Measurements from ENCODE around the gene ACD.

DNA sequence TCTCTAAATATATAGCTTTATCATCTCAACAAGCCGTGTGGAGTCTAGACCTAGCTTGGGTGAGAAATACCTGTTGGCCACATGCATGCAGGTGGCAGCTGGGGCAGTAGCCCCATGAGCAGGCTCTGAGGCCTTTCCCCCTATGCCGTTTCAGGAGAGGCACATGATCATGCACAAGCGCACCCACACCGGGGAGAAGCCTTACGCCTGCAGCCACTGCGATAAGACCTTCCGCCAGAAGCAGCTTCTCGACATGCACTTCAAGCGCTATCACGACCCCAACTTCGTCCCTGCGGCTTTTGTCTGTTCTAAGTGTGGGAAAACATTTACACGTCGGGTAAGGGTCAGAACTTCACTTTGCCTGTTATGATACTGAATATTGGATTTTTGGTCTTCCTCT, 31.8 kb downstream of the ACD start:
- TF ChIP-seq, protein P1, sequence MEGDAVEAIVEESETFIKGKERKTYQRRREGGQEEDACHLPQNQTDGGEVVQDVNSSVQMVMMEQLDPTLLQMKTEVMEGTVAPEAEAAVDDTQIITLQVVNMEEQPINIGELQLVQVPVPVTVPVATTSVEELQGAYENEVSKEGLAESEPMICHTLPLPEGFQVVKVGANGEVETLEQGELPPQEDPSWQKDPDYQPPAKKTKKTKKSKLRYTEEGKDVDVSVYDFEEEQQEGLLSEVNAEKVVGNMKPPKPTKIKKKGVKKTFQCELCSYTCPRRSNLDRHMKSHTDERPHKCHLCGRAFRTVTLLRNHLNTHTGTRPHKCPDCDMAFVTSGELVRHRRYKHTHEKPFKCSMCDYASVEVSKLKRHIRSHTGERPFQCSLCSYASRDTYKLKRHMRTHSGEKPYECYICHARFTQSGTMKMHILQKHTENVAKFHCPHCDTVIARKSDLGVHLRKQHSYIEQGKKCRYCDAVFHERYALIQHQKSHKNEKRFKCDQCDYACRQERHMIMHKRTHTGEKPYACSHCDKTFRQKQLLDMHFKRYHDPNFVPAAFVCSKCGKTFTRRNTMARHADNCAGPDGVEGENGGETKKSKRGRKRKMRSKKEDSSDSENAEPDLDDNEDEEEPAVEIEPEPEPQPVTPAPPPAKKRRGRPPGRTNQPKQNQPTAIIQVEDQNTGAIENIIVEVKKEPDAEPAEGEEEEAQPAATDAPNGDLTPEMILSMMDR (IDR thresholded peaks at IDR 0.05), result no peak
- TF ChIP-seq POLR2A (IDR thresholded peaks at IDR 0.05), result no peak

Data from testis (tissue), 2 donors.